Mucosa of rectum (tissue), 2 donors: Measurements from ENCODE around the gene GAR1.

Source experiments
- H3K27ac ChIP-seq, 2 donors: one replicate each; pipeline ENCODE4 v1.7.0; 2013; ENCODE audit warnings: inconsistent platforms in 2 of 2, low read depth in 2 of 2, low read length in 2 of 2
- H3K27me3 ChIP-seq, 2 donors: one replicate each; pipeline ENCODE4 v1.7.0; 2013; ENCODE audit warnings: low read length in 2 of 2; ENCODE audit not compliant: control insufficient read depth in 2 of 2, insufficient read depth in 2 of 2
- H3K36me3 ChIP-seq, 2 donors: one replicate each; pipeline ENCODE4 v1.7.0; 2013; ENCODE audit warnings: low read length in 2 of 2; ENCODE audit not compliant: control insufficient read depth in 2 of 2, insufficient read depth in 2 of 2
- H3K4me1 ChIP-seq, 2 donors: one replicate each; pipeline ENCODE4 v1.7.0; 2013; ENCODE audit warnings: low read length in 2 of 2, mild to moderate bottlenecking in 1 of 2; ENCODE audit not compliant: control insufficient read depth in 2 of 2, insufficient read depth in 2 of 2
- H3K4me3 ChIP-seq, 2 donors: one replicate each; pipeline ENCODE4 v1.7.0; 2013; ENCODE audit warnings: low read length in 2 of 2
- H3K9ac ChIP-seq, 2 donors: one replicate each; pipeline ENCODE4 v1.7.0; 2013; ENCODE audit warnings: low read length in 2 of 2, low read depth in 1 of 2, mild to moderate bottlenecking in 1 of 2
- H3K9me3 ChIP-seq, 2 donors: one replicate each; pipeline ENCODE4 v1.7.0; 2013; ENCODE audit warnings: low read length in 2 of 2; ENCODE audit not compliant: control insufficient read depth in 2 of 2
- donor health status: healthy.
- donor health status: Normal muscosa, but diverticular disease.

Gene GAR1

DNA sequence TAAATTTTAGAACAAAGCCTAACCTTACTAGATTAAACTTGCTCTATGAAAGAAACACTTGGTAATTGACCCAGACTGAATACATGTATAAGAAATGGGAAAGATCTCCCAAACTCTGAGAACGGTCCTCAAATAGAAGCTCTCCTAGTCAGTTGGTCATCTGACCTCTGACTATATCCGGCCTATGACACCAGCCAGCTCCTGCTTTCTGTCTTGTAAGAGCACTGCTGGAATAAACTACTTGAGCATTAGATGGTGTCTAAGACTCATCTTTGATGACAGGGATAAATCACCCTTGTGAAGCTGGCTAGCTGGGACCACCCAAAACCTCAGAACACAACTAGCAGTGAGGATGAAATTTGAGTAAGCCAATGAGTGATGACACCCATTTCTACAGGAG lies 56.5 kb downstream of the GAR1 start:
- no peak overlapping the region for H3K27ac ChIP-seq
- no peak overlapping the region for H3K9ac ChIP-seq
- H3K4me3 ChIP-seq: no peak overlapping the region
- no peaks in the 10 kb centered on the region for H3K27me3 ChIP-seq
- H3K9me3 ChIP-seq: no peaks in the 10 kb centered on the region
- no peaks in the 10 kb centered on the region for H3K4me1 ChIP-seq
- no peaks in the 10 kb centered on the region for H3K36me3 ChIP-seq

DNA sequence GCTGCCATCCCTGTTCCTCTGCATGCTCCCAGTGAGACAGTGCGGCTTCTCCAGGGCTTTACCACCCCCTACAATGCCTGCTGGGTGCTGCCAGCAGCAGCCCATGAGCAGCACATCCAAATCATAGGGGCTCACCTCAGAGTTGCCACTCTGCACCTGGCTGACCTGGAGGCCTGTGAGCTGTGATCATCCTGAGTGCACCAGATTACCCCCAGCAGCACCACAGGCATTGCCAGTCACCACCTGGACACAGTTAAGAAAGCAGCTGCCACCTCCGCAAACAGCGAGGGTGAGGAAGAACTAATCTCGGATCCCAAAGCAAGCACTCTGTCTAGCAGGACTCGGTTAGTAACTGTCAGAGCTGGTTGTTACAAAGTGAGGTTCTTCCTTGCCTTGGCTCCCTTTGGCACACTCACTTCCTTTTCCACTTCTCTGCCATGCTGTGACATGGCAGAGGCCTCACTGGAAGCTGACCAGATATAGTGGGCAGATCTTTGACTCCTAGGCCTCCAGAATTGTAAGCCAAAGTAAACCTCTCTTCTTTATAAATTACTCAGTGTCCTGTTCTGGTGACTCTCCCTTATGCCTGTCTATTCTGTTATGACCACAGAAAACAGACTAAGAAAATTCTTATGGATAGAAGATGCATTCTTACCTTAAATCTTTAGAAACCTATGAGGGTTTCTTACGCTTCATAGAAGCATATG lies 57.5 kb downstream of the GAR1 start:
- Histone ChIP-seq H3K4me3 (no peak overlapping the region), H3K36me3 (no peaks in the 10 kb centered on the region), H3K9ac (no peak overlapping the region), H3K27me3 (no peaks in the 10 kb centered on the region), H3K4me1 (no peaks in the 10 kb centered on the region), H3K27ac (no peak overlapping the region), H3K9me3 (no peaks in the 10 kb centered on the region)

GRCh38 chr4:109873791-109874514 lies 58.4 kb downstream of the GAR1 start:
- Histone ChIP-seq H3K4me3 (no peak overlapping the region), H3K27ac (no peak overlapping the region), H3K4me1 (no peaks in the 10 kb centered on the region), H3K9ac (no peak overlapping the region), H3K9me3 (no peaks in the 10 kb centered on the region), H3K36me3 (no peaks in the 10 kb centered on the region), H3K27me3 (no peaks in the 10 kb centered on the region)
